NCI-H524 (cell line): ENCODE data around the gene KREMEN1.
A peak's percentile ranks its signal among the peaks of the same experiment; 100 is the strongest.
"Not testable (repeated sequence)": the region's sequence is repeated elsewhere in the genome, so short reads cannot be mapped to it uniquely, and the experiment has no call there.

Experiments
- DNase-seq, 2 experiments: peaks; one replicate each; lab custom pipeline; 2025; lab: John Stamatoyannopoulos, UW

The KREMEN1 gene, protein sequence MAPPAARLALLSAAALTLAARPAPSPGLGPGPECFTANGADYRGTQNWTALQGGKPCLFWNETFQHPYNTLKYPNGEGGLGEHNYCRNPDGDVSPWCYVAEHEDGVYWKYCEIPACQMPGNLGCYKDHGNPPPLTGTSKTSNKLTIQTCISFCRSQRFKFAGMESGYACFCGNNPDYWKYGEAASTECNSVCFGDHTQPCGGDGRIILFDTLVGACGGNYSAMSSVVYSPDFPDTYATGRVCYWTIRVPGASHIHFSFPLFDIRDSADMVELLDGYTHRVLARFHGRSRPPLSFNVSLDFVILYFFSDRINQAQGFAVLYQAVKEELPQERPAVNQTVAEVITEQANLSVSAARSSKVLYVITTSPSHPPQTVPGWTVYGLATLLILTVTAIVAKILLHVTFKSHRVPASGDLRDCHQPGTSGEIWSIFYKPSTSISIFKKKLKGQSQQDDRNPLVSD

DNA sequence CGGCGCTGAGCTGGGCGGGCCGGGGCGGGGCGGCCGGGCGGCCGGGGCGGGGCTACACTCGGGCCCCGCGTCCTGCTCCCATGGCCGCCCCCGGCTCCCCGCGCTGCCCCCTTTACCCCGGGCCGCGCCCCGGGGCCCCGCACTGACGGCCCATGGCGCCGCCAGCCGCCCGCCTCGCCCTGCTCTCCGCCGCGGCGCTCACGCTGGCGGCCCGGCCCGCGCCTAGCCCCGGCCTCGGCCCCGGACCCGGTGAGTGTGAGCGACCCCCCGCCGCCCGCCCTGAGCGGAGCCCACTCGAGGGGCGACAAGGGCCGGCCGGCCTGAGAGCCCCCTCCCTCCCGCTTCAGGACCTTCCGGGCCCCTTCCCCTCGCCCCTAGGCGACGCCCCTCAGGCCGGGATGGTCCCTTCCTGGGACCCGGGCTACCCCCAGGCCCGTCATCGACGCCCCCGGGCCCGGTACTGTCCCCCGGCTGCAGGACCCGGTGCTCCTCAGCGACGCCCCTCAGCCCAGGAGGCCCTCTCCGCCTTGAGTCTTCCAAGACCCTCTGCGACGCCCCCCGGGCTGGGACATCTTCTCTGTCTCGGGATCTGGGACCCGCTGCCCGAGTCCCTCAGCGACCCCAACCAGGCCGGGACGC is at the start of gene KREMEN1:
KREMEN1 (plus strand) TSS at position 57 of the 639 bp plus-strand sequence; CDS start at position 153, 96 bp downstream.
- no peak for DNase-seq

DNA sequence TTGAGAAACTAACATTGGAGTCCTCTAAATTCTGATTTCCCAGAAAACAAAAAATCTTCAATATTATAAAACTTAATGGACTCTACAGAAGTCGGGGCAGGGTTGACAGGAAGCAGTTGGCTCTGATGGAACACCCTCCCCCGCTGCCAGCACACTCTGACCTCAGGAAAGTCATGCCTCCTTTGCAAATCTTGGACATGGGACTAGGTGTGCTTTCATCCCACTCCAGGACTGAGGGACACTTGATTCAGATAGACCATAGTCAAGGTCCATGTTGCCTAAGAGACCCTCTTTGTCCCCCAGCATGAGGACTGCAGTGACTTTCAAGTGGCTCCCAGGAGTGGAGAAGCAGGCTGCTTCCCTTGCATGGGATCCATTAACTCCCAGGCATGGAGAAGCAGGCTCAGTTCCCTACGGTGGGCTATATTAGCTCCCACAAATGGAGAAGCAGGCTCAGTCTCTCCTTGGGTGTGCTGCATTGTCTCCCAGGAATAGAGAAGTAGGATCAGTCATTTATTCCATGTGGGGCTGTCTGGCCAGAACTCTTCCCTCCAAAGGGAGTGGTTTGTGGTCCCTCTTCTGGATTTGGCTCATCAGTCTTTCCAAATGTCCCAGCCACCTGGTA is 49.6 kb upstream of the KREMEN1 start:
- no peak for DNase-seq

DNA sequence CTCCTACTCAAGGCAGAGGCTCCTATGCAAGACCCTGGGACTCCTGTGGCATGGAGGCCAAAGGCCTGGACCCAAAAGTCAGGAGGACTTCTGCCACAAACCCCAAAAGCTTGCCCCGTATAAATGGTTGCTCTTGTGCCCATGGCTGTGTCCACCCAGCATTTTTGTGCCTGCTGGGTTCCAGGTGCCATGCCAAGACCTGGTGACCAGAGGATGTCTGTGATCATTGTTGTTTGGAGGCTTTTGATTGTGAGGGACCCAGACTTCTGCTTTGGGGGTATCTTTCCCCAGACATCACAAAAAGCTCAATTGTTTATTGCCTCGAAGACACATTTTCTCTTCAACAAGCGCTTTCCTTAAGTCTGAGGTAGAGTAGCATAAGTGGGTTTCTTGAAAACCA is 46.3 kb upstream of the KREMEN1 start:
- DNase-seq, result no peak

DNA sequence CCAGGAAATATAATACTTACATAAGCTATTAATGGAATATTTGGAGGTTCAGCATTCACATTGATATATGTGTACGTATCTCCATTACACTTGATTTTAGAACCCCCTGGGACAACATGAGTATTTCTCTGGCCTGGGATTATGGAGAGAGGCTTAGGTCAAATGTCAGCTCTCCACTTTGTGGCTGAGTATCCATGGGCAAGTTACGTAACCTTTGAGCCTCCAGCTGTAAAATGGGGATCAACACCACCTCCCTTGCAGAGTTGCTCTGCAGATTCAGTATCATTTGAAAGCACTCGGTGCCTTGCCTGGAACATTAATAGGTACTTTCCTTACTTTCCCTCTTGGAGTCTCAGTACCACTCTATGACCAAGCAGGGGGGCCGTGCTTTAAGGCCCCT is 44.4 kb upstream of the KREMEN1 start:
- DNase-seq, result no peak

DNA sequence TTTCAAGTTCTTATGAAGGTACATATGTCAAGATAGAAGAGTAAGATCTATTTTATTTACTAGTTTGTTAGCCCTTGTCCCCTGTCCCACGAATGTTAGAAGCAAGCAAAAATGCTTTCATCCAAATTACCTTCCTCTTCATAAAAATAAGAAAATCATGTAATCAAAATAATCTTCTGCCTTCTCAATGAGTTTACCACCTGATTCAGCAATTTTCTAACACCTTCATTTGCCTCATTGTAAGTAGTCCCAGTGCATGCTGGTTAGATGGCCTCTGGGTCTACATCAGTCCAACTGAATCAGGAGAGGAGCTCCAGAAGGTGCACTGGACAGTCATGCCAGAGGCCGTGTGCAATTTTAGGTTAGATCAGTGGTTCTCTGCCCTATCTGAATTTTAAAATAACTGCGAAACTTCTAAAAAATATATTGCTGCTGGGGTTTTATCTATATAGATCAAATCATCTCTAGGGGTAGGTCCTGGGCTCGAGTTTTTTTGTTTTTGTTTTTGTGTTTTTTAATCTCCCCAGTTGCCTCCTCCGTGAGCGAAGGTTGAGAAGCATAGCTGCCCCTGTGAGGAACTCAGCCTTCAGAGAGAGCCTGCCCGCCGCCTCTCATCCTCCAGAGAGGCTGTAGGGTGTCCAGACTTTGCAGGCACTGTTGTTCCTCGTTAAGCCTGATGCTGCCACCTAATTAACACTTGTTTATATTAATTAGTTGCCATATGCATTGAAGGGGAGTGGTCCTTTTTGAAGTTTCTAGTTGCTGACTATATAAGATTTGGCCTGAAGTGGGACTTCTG is 43.4 kb upstream of the KREMEN1 start:
- no peak for DNase-seq

DNA sequence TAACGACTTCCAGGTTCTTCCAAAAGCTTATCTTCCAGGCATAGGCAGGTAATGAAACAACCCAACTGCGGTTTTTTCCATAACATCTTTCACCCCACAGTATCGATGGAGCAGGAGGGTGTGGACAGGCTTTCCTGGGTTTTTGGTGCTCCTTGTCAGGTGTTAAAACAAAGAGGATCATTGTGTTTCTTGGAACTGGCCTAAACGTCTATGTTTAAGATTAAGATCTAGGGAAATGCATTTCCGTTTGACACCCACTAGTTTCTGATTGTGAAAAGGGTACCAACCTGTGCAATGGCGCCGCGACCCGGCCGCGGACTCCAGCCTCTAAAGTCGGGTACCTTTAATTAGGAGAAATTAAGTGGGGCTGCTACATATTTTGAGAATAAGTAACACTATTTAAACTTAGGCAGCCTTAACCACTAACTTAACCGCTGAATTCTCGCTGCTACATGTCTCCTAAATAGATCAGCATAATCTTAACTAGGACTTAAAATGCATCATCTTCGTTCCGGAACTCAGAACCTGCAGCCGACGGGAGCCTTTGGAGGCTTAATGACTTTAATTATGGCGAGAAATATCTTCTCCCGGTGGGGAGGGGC is 42.7 kb upstream of the KREMEN1 start:
- no peak for DNase-seq

DNA sequence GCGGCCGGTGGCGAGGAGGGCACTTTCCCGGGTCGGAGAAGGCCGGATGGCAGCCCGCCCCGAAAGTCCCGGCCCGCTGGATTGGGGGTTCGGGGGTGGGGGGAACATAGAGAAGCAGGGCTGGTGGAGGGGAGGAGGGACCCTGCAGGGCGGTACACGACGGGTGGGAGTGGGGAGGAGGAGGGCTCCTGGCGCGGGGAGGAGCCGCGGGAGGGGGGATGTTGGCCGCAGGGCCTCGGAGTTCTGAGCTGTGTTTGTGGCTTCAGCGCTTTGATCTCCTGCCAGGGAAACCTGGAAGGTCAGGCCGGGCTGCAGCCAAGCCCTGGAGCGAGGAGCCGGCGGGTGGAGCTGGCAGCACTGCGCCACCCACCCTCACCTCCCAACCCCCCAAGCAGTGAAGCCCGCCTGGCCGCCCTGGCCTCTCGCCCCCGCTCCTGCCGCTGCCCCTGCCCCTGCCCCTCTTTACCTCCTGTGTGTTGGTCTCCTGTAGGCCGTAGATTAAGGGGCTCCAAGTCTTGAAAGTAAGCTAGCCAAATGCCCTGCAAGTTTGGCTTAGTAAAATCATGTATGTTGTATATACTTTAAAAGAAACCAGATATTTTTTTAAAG is 42.1 kb upstream of the KREMEN1 start:
- no peak for DNase-seq

DNA sequence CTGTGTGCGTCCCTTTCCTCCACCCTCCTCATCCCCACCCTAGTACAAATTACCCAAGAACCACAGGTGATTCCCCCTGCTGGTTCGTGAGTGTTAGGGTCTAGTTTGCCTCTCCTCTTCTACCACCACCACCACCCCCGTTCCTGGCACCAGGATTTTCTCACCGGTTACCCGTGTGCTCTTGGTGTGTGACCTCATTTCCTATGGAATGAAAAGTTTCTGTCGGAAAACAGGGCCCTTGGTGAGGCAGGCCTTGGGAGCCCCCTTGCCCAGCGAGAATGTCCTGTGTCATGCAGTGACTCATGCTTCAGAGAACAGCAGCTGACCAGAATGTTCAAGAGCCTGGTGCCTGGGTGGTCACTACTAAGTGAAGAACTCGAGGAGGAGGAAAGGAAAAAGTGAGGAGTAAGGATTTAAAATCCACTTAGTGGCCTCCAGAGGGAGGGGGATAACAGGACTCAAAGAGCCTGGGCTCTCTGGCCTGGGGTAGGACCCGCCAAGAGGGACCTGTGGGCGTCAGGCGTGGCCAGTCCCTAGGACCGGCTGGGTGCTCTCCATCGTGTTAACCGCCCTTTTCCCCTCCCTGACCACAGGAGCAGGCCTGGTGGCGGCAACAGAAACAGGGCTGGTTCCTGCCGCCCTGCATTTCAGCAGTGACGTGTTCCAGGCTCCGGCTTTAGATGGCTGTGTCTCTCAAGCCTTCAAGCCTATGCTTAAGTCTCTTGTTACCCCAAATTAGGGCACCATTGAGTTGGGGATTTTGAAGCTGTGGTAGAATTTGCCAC is 41.4 kb upstream of the KREMEN1 start:
- DNase-seq, result no peak

DNA sequence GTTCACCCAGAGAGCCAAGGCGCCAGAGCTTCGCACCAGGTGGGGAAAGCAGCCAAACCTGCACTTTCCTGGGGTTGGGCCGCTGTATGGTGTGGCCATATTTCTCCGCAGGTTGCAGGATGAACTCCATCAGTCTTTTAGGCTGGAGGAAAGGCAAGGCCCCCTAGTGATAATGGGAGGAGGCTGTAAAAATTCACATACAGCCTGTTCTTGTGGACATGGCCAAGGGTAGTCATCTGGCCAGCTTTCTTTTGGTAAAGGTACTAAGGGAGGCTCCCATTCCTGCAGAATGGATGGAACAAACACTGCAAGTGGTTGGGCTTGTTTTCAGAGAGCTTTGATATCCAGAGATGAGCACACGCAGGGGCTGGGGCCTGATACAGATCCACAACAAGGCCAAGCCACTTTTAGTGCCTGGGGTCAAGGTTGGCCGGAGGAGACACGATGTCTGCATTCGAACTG is 40.8 kb upstream of the KREMEN1 start:
- no peak for DNase-seq

DNA sequence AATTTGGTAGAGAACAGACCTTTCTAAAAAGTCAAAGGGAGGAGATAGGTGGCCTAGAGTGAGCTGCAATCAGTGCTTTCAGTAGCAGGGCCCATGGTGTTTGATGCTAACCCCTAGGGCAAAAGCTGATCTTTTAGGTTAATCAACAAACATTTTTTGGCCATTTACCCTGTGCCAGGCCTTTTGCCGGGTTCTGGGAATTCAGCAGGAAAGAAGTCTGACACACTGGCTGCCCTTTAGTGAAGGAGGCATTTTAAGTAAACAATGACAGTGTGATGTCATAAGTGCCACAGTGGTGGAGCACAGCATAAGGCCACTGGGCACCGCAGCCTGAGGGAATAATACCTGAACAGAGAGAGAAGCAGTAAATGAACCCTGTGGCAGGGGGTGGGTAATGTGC is 40.3 kb upstream of the KREMEN1 start:
- no peak for DNase-seq

DNA sequence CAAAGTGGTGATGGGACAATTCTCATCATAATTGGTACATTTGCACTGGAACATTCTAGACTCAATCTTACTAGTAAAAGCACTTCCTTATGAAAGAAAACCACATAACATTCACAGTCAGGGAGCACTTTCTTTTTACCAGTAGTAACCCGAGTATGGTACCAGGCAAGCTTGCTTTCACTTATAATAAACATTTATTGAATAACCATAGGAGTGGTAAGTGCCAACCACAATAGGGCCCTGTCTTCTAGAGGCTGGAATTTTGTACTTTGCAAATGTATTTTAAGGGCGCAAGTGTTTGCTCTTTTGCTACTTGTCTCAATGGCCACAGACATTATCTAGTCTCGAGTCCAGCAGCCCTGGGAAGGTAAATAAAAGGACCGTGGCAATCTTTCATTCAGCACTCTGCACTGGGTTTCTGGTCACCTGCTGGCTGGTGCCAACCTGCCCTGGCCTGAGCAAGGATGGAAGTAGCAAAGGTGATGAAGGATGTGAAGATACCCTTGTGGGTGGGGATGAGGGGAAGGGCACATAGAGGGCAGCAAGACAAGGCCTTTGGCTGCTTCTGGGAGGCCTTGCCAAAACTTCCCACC is 35.4 kb upstream of the KREMEN1 start:
- no peak for DNase-seq

DNA sequence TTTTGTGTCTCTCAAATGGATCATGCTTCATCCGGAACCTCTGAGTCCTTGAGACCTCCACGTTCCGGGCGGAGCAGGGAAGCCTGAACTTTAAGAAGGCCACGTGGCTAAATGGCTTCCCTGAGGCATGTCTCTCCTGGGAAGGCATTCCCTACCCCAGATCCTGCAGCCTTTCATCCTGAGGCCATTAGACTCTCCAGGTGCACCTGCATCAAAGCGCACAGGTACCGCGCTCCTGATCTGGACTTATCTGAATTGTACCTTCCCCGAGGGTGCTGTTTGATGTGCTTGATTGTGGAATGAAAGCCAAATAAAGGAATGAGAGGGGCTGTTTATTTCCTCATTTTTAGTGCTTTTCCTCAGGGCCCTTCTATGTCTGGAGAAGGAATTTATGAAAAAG is 33.7 kb upstream of the KREMEN1 start:
- DNase-seq, result no peak

DNA sequence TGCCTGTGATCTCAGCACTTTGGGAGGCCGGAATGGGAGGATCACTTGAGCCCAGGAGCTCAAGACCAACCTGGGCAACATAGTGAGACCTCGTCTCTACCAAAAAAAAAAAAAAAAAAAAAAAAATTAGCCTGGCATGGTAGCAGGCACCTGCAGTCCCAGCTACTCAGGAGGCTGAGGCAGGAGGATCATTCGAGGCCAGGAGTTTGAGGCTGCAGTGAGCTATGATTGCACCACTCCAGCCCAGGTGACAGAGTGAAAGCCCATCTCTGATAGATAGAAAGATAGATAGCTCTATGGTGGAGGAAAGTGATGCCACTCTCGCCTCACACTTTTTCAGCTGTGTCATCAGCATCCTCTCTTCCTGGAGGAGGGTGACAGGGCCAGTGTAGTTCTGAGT is 33.2 kb upstream of the KREMEN1 start:
- not testable (repeated sequence) for DNase-seq

DNA sequence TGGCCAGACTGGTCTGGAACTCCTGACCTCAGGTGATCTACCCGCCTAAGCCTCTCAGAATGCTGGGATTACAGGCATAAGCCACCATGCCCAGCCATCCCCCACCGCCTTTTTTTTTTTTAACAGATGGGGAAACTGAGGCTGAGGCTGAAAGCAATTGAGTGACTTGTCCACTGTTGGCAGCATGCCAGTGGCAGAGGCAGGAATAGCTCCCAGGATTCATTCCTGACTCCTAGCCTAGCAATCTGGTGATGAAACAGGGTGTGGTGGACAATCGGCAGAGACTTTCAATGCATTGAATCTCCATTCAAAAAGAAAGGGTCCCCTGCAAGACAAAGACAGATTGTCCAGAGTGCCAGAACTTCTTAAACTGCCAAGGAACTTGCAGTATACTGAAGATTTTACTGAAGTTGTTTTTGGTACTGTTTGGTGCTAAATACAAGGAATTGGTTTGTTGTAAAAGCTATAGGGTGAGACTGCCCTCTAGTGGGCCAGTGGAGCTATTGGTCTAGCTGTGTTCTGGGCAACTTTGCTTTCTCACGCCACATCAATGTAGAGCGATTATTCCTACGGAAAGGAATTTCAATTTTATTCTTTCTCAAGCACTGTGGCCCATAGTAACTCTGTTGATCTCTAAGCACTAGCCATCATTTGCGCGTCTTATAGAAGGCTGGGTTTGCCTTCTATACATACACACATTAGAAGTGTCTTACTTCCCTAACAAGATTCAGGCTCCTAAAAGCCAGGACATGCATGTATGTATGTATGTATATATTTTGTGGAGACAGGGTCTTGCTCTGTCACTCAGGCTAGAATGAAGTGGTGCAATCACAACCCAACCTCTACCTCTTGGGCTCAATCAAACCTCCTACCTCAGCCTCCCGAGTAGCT is 32.2 kb upstream of the KREMEN1 start:
- peak; percentile 33 to 79 for DNase-seq

DNA sequence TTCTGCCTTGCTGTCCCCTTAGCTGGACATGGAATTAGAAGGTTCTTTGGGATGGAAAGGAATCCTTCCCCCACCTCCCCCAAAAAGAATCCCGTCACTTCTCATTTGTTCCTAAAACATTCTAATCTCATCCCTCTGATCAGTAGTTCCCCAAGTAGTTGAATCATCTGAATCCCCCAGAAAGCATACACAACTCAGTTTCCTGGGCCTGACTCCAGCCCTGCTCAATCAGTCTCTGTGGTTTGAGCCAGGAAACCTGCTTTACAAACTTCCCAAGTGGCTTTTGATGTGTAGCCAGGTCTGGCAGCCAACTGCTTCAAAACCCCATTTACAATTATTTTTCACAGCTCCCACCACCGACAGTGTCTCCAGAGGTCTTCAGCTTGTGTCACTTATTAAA is 31.4 kb upstream of the KREMEN1 start:
- DNase-seq, result no peak

DNA sequence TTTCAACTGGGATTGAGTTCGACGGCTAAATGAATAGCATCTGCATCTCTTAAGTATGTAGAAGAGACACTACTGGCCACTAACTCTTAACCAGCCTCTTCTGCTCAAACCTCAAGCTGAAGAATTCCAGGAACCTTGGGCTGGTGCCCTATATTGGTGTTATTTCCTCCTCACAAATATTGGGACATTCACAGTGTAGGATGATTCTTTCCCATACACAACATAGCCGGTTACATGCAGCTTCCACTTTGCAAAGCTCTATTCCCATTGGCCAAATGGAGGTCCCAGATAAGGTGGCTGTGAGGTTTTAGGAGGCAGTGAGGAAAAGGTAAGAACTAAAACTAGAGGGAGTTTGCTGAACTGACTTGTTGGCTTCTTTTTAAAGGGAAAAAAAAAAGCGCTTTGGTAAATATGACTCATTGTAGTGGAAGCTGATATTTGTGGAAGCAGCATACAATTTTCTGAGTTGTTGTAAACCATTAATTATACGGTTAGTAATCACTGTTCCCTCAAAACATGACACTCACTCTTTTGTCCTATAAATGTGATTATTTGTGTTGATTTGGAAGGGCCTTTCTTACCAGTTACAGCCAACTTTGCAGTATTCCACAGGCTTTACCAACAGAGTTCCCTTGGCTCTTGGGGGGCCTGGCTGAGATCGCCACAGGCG is 28.8 kb upstream of the KREMEN1 start:
- DNase-seq, result no peak

DNA sequence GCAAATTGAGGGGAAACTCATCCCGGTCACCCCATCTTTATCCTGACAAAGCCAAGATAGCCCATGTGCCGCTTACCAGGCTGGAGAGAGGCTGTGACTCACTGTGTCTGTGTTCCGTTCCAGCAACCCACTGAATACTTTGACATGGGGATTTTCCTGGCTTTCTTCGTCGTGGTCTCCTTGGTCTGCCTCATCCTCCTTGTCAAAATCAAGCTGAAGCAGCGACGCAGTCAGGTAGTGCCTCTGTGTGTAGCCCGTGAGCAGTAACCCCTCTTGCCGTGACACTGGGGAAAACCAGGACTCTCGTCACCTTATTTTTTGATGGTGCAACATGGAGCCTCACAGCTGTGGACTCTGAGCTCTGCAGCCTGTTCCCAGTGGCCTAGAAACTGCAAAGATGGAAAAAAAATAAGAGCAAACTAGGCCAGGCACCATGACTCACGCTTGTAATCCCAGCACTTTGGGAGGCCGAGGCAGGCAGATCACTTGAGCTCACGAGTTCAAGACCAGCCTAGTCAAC is 28.1 kb upstream of the KREMEN1 start:
- no peak for DNase-seq
